SK-N-SH (cell line): ENCODE results near the gene FAM135A. TPM values are rescaled to one million over a fixed set of nuclear protein-coding genes. Genes with fewer than 3 reads are reported as not detected.

Source experiments
- CTCF ChIA-PET: fragments of 300-600, 350-600 bp; formaldehyde crosslinking; extraction: SDS; loops from one replicate; lab custom pipeline; 2021; lab: Yijun Ruan, JAX
- POLR2A ChIA-PET: fragments of 350-600 bp; sonication (Branson Sonifier 250); formaldehyde crosslinking; extraction: SDS; loops from one replicate; lab custom pipeline; 2020; ENCODE audit warnings: antibody characterized with exemption, inconsistent platforms; lab: Yijun Ruan, JAX
- DNase-seq: peaks from one replicate; pipeline ENCODE4 v3.0.0; 2012
- H2AFZ ChIP-seq: fragments of 200-600 bp; sonication (generic); 2 replicates; pipeline ENCODE4 v1.8.1; 2016; ENCODE audit warnings: antibody characterized with exemption, mild to moderate bottlenecking, low read depth
- H3F3A ChIP-seq: fragments of 200-600 bp; sonication (generic); replicated peaks from 2 replicates; pipeline ENCODE3; 2016; ENCODE audit warnings: antibody characterized with exemption, mild to moderate bottlenecking; ENCODE audit not compliant: insufficient read depth
- H3K27ac ChIP-seq, 2 experiments: fragments of 200-500 bp in 1 of 2; fragments of 200-600 bp in 1 of 2; sonication (Bioruptor generic) in 1 of 2; sonication (generic), shearing (Covaris generic) in 1 of 2; 2 replicates each; pipeline versions ENCODE4 v1.5.1 to v1.6.1; 2014 to 2016; ENCODE audit warnings: low read depth in 2 of 2, inconsistent platforms in 1 of 2, low read length in 1 of 2, mild to moderate bottlenecking in 1 of 2, mixed read lengths in 1 of 2
- H3K27me3 ChIP-seq: fragments of 200-600 bp; sonication (generic), shearing (Covaris generic); 2 replicates; pipeline ENCODE4 v1.6.1; 2016; ENCODE audit warnings: mixed run types; ENCODE audit not compliant: insufficient read depth
- H3K36me3 ChIP-seq, 2 experiments: fragments of 200-500 bp in 1 of 2; fragments of 200-600 bp in 1 of 2; sonication (Bioruptor generic) in 1 of 2; sonication (generic) in 1 of 2; replicated peaks in 1 of 2; 2 replicates each; pipeline versions ENCODE3 to v1.5.1; 2014 to 2016; ENCODE audit warnings: low read length in 1 of 2, mild to moderate bottlenecking in 1 of 2; ENCODE audit not compliant: insufficient read depth in 2 of 2, control insufficient read depth in 1 of 2
- H3K4me1 ChIP-seq, 2 experiments: fragments of 200-500 bp in 1 of 2; fragments of 200-600 bp in 1 of 2; sonication (Bioruptor generic) in 1 of 2; sonication (generic), shearing (Covaris generic) in 1 of 2; 2 replicates each; pipeline versions ENCODE4 v1.5.1 to v1.6.1; 2014 to 2016; ENCODE audit warnings: low read depth in 1 of 2, low read length in 1 of 2, mixed run types in 1 of 2; ENCODE audit not compliant: insufficient read depth in 2 of 2, control insufficient read depth in 1 of 2
- H3K4me2 ChIP-seq: fragments of 200-600 bp; sonication (generic), shearing (Covaris generic); 2 replicates; pipeline ENCODE4 v1.6.1; 2017; ENCODE audit warnings: mixed run types
- H3K4me3 ChIP-seq, 2 experiments: fragments of 200-500 bp in 1 of 2; fragments of 200-600 bp in 1 of 2; sonication (Bioruptor generic) in 1 of 2; sonication (generic), shearing (Covaris generic) in 1 of 2; 2 replicates each; pipeline versions ENCODE4 v1.5.1 to v1.8.1; 2014 to 2016; ENCODE audit warnings: low read depth in 2 of 2, inconsistent platforms in 1 of 2, low read length in 1 of 2, mild to moderate bottlenecking in 1 of 2, mixed read lengths in 1 of 2, moderate library complexity in 1 of 2
- H3K79me2 ChIP-seq: fragments of 200-600 bp; sonication (generic); 2 replicates; pipeline ENCODE4 v1.8.1; 2017; ENCODE audit warnings: mild to moderate bottlenecking; ENCODE audit not compliant: insufficient read depth
- H3K9ac ChIP-seq: fragments of 200-600 bp; sonication (generic); 2 replicates; pipeline ENCODE4 v1.6.1; 2017; ENCODE audit warnings: mixed run types
- H3K9me2 ChIP-seq: fragments of 200-600 bp; sonication (generic); 2 replicates; pipeline ENCODE4 v1.6.1; 2017; ENCODE audit warnings: mixed run types
- H3K9me3 ChIP-seq: fragments of 200-600 bp; sonication (generic); 2 replicates; pipeline ENCODE4 v1.6.1; 2017; ENCODE audit warnings: mixed run types, mild to moderate bottlenecking, moderate library complexity
- H4K20me1 ChIP-seq: fragments of 200-600 bp; sonication (generic); 2 replicates; pipeline ENCODE4 v1.6.1; 2017; ENCODE audit warnings: mild to moderate bottlenecking, mixed run types; ENCODE audit not compliant: insufficient read depth
- CTCF ChIP-seq: fragments of 200-600 bp; sonication (generic); IDR thresholded peaks from 2 replicates; pipeline ENCODE4 v1.6.1; 2017; ENCODE audit warnings: antibody characterized with exemption, mild to moderate bottlenecking, moderate library complexity
- GABPA ChIP-seq: IDR thresholded peaks from 2 replicates; pipeline ENCODE4 v1.4.0; 2012; ENCODE audit warnings: low read depth, mild to moderate bottlenecking
- IRF3 ChIP-seq: fragments of 150-350 bp; IDR thresholded peaks from 2 replicates; pipeline ENCODE4 v1.6.1; 2016; ENCODE audit warnings: mild to moderate bottlenecking, low read depth, low read length
- JUND ChIP-seq: IDR thresholded peaks from 2 replicates; pipeline ENCODE4 v1.4.0; 2012
- MAX ChIP-seq: IDR thresholded peaks from 2 replicates; pipeline ENCODE4 v1.4.0; 2012; ENCODE audit warnings: low read depth
- POLR2AphosphoS5 ChIP-seq: IDR thresholded peaks from 2 replicates; pipeline ENCODE4 v1.6.1; 2012; ENCODE audit warnings: low read depth, low read length
- RAD21 ChIP-seq: IDR thresholded peaks from 2 replicates; pipeline ENCODE4 v1.6.1; 2012; ENCODE audit warnings: mild to moderate bottlenecking, low read length
- RXRA ChIP-seq: IDR thresholded peaks from 2 replicates; pipeline ENCODE4 v1.4.0; 2012; ENCODE audit warnings: low read depth, mild to moderate bottlenecking, borderline replicate concordance
- SIN3A ChIP-seq: IDR thresholded peaks from 2 replicates; pipeline ENCODE4 v1.6.1; 2012; ENCODE audit warnings: low read depth, mild to moderate bottlenecking, low read length, moderate library complexity, borderline replicate concordance
- SMC3 ChIP-seq: IDR thresholded peaks from 2 replicates; pipeline ENCODE4 v1.6.1; 2012; ENCODE audit warnings: low read depth, low read length, improper control_type of control experiment
- TAF1 ChIP-seq: IDR thresholded peaks from 2 replicates; pipeline ENCODE4 v1.6.1; 2012; ENCODE audit warnings: low read depth, mild to moderate bottlenecking, low read length, moderate library complexity, borderline replicate concordance
- TCF12 ChIP-seq: IDR thresholded peaks from 2 replicates; pipeline ENCODE4 v1.4.0; 2012
- YY1 ChIP-seq: IDR thresholded peaks from 2 replicates; pipeline ENCODE4 v1.4.0; 2012; ENCODE audit warnings: low read depth, mild to moderate bottlenecking
- ZBTB33 ChIP-seq: IDR thresholded peaks from 2 replicates; pipeline ENCODE4 v1.4.0; 2012; ENCODE audit warnings: low read depth, borderline replicate concordance
- WGBS: methylation state at CpG from one replicate; pipeline ENCODE4 v1.1.6; 2017; ENCODE audit warnings: low lambda C conversion rate; 5-methylcytosine and 5-hydroxymethylcytosine counted together
- polyA plus RNA-seq, 3 experiments: library from polyadenylated mRNA; depleted of rRNA; stranded (reverse); fragments of >200 nt; gene quantifications; 2 replicates each; pipeline ENCODE4 v1.2.3, GENCODE V29; 2012

FAM135A gene
- polyA plus RNA-seq, 1 of the 3 experiments (the other 2 are of a cell fraction) = 2.6 TPM

- WGBS = 73% methylated on average over 3 of the region's 3 CpGs
- no peak for DNase-seq
- no peak overlapping the region for H3K9ac ChIP-seq
These were observed 179.8 kb downstream of the FAM135A start for GRCh38 chr6:70593118-70593486.

More at GRCh38 chr6:70593118-70593486, 179.8 kb downstream of the FAM135A start:
- H3K27ac ChIP-seq = no peak overlapping the region
- H3K4me1 ChIP-seq = no peaks in the 10 kb centered on the region
- H3K79me2 ChIP-seq = no peaks in the 10 kb centered on the region
- no peaks in the 10 kb centered on the region for H4K20me1 ChIP-seq
- TF ChIP-seq IRF3 = no peak
- TF ChIP-seq TCF12 = no peak
- no peak for TF ChIP-seq YY1
- no peak for TF ChIP-seq ZBTB33
- no peak for TF ChIP-seq SMC3
- no peak for TF ChIP-seq RXRA
- TF ChIP-seq CTCF = no peak
- TF ChIP-seq SIN3A = no peak
- TF ChIP-seq POLR2AphosphoS5 = no peak
- no peak for TF ChIP-seq GABPA
- TF ChIP-seq TAF1 = no peak
- no peak for TF ChIP-seq MAX
- no peak for TF ChIP-seq JUND
- no peak for TF ChIP-seq RAD21
- ChIA-PET POLR2A (no interaction called here), CTCF (interaction anchor here (0.8 to 1.4 kb wide), 2 partner anchors 26 to 73 kb away, joined by 3 read pairs; no protein-coding TSS in a partner anchor)
- no peak overlapping the region for H3K4me3 ChIP-seq
- no peaks in the 10 kb centered on the region for H3F3A ChIP-seq
- no peaks in the 10 kb centered on the region for H3K9me2 ChIP-seq
- no peaks in the 10 kb centered on the region for H3K9me3 ChIP-seq
- H3K36me3 ChIP-seq = peaks cover 0 to 5% of the 10 kb centered on the region in 2 experiments
- no peak overlapping the region for H2AFZ ChIP-seq
- H3K27me3 ChIP-seq = no peaks in the 10 kb centered on the region
- no peak overlapping the region for H3K4me2 ChIP-seq
